HepG2 (cell line): ENCODE data around the gene RNU6-1. TPM values are rescaled to one million over a fixed set of nuclear protein-coding genes. Genes with fewer than 3 reads are reported as not detected.
A peak's percentile ranks its signal among the peaks of the same experiment; 100 is the strongest.

ENCODE experiments used
- ATF2 ChIP-seq: sonication (generic); formaldehyde crosslinking; IDR thresholded peaks from 2 replicates; pipeline ENCODE4 v1.4.0; 2020; ENCODE audit warnings: missing genetic modification reagents
- DR1 ChIP-seq: sonication (generic); formaldehyde crosslinking; IDR thresholded peaks from 2 replicates; pipeline ENCODE4 v1.8.0; 2021; ENCODE audit warnings: mild to moderate bottlenecking, missing genetic modification reagents, inconsistent platforms
- EED ChIP-seq: sonication (generic); formaldehyde crosslinking; IDR thresholded peaks from 2 replicates; pipeline ENCODE4 v1.5.0; 2020; ENCODE audit warnings: mild to moderate bottlenecking, missing genetic modification reagents
- FOSL2 ChIP-seq: sonication (generic); formaldehyde crosslinking; IDR thresholded peaks from 2 replicates; pipeline ENCODE4 v1.4.0; 2020; ENCODE audit warnings: missing genetic modification reagents
- HNF4A ChIP-seq: sonication (generic); formaldehyde crosslinking; IDR thresholded peaks from 2 replicates; pipeline ENCODE4 v1.4.0; 2020; ENCODE audit warnings: missing genetic modification reagents
- KAT7 ChIP-seq: IDR thresholded peaks from 2 replicates; pipeline ENCODE4 v1.6.1; 2018; ENCODE audit warnings: borderline replicate concordance, missing compliant biosample characterization
- LBX2 ChIP-seq: sonication (generic); formaldehyde crosslinking; IDR thresholded peaks from 2 replicates; pipeline ENCODE4 v1.5.0; 2020; ENCODE audit warnings: missing genetic modification reagents, mild to moderate bottlenecking, borderline replicate concordance
- POLR2AphosphoS2 ChIP-seq: IDR thresholded peaks from 2 replicates; pipeline ENCODE4 v1.6.1; 2011; ENCODE audit warnings: low read depth, low read length, improper control_type of control experiment
- RFXAP ChIP-seq: sonication (generic); formaldehyde crosslinking; IDR thresholded peaks from 2 replicates; pipeline ENCODE4 v1.4.0; 2020; ENCODE audit warnings: missing genetic modification reagents, borderline replicate concordance
- SIN3A ChIP-seq: IDR thresholded peaks from 2 replicates; pipeline ENCODE4 v1.6.1; 2011; ENCODE audit warnings: low read depth, mild to moderate bottlenecking, control low read depth, low read length, borderline replicate concordance
- THAP9 ChIP-seq: sonication (generic); formaldehyde crosslinking; IDR thresholded peaks from 2 replicates; pipeline ENCODE4; 2020; ENCODE audit warnings: missing genetic modification reagents, mild to moderate bottlenecking, borderline replicate concordance
- TMF1 ChIP-seq: sonication (generic); formaldehyde crosslinking; IDR thresholded peaks from 2 replicates; pipeline ENCODE4 v1.8.1; 2022; ENCODE audit warnings: low read depth, missing genetic modification reagents
- YEATS4 ChIP-seq: sonication (generic); formaldehyde crosslinking; IDR thresholded peaks from 2 replicates; pipeline ENCODE4 v1.4.0; 2020; ENCODE audit warnings: missing genetic modification reagents, borderline replicate concordance
- ZIK1 ChIP-seq: sonication (generic); formaldehyde crosslinking; IDR thresholded peaks from 2 replicates; pipeline ENCODE4 v1.5.0; 2020; ENCODE audit warnings: mild to moderate bottlenecking, low read depth, missing genetic modification reagents, borderline replicate concordance
- ZNF143 ChIP-seq: sonication (generic); formaldehyde crosslinking; IDR thresholded peaks from 2 replicates; pipeline ENCODE4 v1.4.0; 2020; ENCODE audit warnings: missing genetic modification reagents
- ZNF160 ChIP-seq: sonication (generic); formaldehyde crosslinking; IDR thresholded peaks from 2 replicates; pipeline ENCODE4 v1.8.0; 2022; ENCODE audit warnings: mild to moderate bottlenecking, inconsistent platforms, missing genetic modification reagents
- ZNF224 ChIP-seq: sonication (generic); formaldehyde crosslinking; IDR thresholded peaks from 2 replicates; pipeline ENCODE4 v1.5.0; 2020; ENCODE audit warnings: mild to moderate bottlenecking, missing genetic modification reagents
- ZNF709 ChIP-seq: sonication (generic); formaldehyde crosslinking; IDR thresholded peaks from 2 replicates; pipeline ENCODE4 v1.5.0; 2020; ENCODE audit warnings: mild to moderate bottlenecking, missing genetic modification reagents
- polyA plus RNA-seq, 8 experiments: library from polyadenylated mRNA; depleted of rRNA in 3 of 8; stranded (reverse) in 7 of 8; unstranded in 1 of 8; fragments of >200 nt; fragmentation: Illumina TruSeq in 4 of 8; extraction: Trizol in 4 of 8; gene quantifications; 2 replicates each; pipeline versions ENCODE4 v1.2.1 to v1.2.3, GENCODE V29; 2011 to 2016; ENCODE audit warnings: low read depth in 4 of 8, missing spikeins in 1 of 8, mixed read lengths in 1 of 8; ENCODE audit not compliant: insufficient read depth in 1 of 8
- total RNA-seq, 5 experiments: library from RNA; depleted of rRNA; stranded (reverse); fragments of >200 nt; fragmentation: Illumina TruSeq; extraction: Trizol; gene quantifications; 2 replicates each; pipeline ENCODE4 v1.2.3, GENCODE V29; 2016; ENCODE audit warnings: low read depth in 1 of 5
- TF ChIP-seq, protein P1 (sequence below): sonication (generic); formaldehyde crosslinking; IDR thresholded peaks from 2 replicates; pipeline ENCODE4 v1.5.0; 2020; ENCODE audit warnings: missing genetic modification reagents
- TF ChIP-seq, protein P2 (sequence below): sonication (generic); formaldehyde crosslinking; conservative IDR thresholded peaks from 2 replicates; pipeline ENCODE4 v1.8.0; 2022; ENCODE audit warnings: missing genetic modification reagents
- TF ChIP-seq, protein P3 (sequence below): sonication (generic); formaldehyde crosslinking; IDR thresholded peaks from 2 replicates; pipeline ENCODE4 v1.4.0; 2020; ENCODE audit warnings: missing genetic modification reagents, mild to moderate bottlenecking, borderline replicate concordance

RNU6-1 gene
- total and polyA plus RNA-seq, 2 of the 13 experiments (the other 11 are each of a cell fraction or from before 2014, with no cell fraction given) = under 0.01 TPM; not detected in 1

- TF ChIP-seq THAP9 (CRISPR knock-in tag) = no peak
- TF ChIP-seq HNF4A (CRISPR knock-in tag) = no peak
- TF ChIP-seq YEATS4 (CRISPR knock-in tag) = no peak
- no peak for TF ChIP-seq LBX2 (CRISPR knock-in tag)
- TF ChIP-seq, protein P1, sequence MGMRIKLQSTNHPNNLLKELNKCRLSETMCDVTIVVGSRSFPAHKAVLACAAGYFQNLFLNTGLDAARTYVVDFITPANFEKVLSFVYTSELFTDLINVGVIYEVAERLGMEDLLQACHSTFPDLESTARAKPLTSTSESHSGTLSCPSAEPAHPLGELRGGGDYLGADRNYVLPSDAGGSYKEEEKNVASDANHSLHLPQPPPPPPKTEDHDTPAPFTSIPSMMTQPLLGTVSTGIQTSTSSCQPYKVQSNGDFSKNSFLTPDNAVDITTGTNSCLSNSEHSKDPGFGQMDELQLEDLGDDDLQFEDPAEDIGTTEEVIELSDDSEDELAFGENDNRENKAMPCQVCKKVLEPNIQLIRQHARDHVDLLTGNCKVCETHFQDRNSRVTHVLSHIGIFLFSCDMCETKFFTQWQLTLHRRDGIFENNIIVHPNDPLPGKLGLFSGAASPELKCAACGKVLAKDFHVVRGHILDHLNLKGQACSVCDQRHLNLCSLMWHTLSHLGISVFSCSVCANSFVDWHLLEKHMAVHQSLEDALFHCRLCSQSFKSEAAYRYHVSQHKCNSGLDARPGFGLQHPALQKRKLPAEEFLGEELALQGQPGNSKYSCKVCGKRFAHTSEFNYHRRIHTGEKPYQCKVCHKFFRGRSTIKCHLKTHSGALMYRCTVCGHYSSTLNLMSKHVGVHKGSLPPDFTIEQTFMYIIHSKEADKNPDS (CRISPR knock-in tag) = no peak
- TF ChIP-seq, protein P2, sequence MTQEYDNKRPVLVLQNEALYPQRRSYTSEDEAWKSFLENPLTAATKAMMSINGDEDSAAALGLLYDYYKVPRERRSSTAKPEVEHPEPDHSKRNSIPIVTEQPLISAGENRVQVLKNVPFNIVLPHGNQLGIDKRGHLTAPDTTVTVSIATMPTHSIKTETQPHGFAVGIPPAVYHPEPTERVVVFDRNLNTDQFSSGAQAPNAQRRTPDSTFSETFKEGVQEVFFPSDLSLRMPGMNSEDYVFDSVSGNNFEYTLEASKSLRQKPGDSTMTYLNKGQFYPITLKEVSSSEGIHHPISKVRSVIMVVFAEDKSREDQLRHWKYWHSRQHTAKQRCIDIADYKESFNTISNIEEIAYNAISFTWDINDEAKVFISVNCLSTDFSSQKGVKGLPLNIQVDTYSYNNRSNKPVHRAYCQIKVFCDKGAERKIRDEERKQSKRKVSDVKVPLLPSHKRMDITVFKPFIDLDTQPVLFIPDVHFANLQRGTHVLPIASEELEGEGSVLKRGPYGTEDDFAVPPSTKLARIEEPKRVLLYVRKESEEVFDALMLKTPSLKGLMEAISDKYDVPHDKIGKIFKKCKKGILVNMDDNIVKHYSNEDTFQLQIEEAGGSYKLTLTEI (CRISPR knock-in tag) = no peak
- no peak for TF ChIP-seq SIN3A
- TF ChIP-seq ZNF224 (CRISPR knock-in tag) = no peak
- TF ChIP-seq EED (CRISPR knock-in tag) = no peak
- no peak for TF ChIP-seq ATF2 (CRISPR knock-in tag)
- no peak for TF ChIP-seq DR1 (CRISPR knock-in tag)
- TF ChIP-seq POLR2AphosphoS2 = no peak
- TF ChIP-seq TMF1 (CRISPR knock-in tag) = no peak
- TF ChIP-seq ZIK1 = no peak
- no peak for TF ChIP-seq ZNF160 (CRISPR knock-in tag)
- no peak for TF ChIP-seq ZNF709 (CRISPR knock-in tag)
- TF ChIP-seq, protein P3, sequence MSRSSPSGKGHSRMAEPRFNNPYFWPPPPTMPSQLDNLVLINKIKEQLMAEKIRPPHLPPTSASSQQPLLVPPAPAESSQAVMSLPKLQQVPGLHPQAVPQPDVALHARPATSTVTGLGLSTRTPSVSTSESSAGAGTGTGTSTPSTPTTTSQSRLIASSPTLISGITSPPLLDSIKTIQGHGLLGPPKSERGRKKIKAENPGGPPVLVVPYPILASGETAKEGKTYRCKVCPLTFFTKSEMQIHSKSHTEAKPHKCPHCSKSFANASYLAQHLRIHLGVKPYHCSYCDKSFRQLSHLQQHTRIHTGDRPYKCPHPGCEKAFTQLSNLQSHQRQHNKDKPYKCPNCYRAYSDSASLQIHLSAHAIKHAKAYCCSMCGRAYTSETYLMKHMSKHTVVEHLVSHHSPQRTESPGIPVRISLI (CRISPR knock-in tag) = peak; percentile 86
- no peak for TF ChIP-seq ZNF143
- TF ChIP-seq FOSL2 (CRISPR knock-in tag) = peak; percentile 90
- TF ChIP-seq KAT7 (CRISPR knock-in tag) = no peak
- no peak for TF ChIP-seq RFXAP (CRISPR knock-in tag)
These were observed 11.2 kb upstream of the RNU6-1 start (continued) for GRCh38 chr15:67850994-67851571.
